Measurements from ENCODE around the gene DDAH2. TPM values are rescaled to one million over a fixed set of nuclear protein-coding genes. Genes with fewer than 3 reads are reported as not detected.

The DDAH2 gene
- polyA plus RNA-seq, 3 donors = 29.8 to 56.0 (median 30.6) TPM

DNA sequence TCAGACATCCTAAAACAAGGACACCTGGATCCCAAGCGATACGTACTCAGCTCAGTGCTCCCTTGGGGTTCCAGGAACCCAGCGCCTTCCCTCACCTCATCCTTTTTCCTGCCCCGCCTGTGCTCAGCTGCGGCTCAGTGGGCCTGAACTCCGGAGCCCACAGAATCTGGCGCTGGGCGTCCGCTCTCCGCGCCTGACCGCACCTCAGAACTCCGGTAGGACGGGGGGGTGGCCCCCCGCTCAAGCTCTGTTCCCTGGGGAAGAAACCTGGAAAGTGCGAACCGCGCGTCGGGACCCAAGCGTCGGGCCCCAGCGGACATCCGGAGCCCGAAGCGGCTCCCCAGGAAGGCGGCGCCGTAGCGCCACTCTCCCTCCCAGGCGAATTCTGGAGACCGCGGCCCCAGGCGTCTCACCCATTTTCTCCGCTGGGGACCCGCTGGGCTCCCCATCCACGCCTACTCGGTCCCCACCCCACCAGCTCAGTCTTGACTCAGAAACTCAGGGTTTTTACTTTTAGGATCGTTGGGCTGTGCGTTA lies 47.9 kb downstream of the DDAH2 start:
- Histone ChIP-seq H3K79me2 (ENCODE audit: insufficient read depth, low read length) (no peaks in the 10 kb centered on the region), H3K27me3 (ENCODE audit: control insufficient read depth in 2 of 2, insufficient read depth in 2 of 2, low read length in 2 of 2) (peaks cover 0 to 4% of the 10 kb centered on the region in 2 donors), H2AFZ (ENCODE audit: insufficient read depth, low read depth, low read length, poor library complexity, severe bottlenecking) (peak overlapping the region; percentile 95), H3K4me2 (replicated peaks; ENCODE audit: extremely low read depth, low read length, poor library complexity, severe bottlenecking) (peak overlapping the region; percentile 93), H3K9me3 (replicated peaks in 1 of 2; ENCODE audit: control insufficient read depth in 1 of 2, insufficient read depth in 1 of 2, low read length in 2 of 2) (no peaks in the 10 kb centered on the region), H3K4me1 (ENCODE audit: control insufficient read depth in 1 of 2, insufficient read depth in 2 of 2, low read length in 2 of 2) (peaks cover 26 to 28% of the 10 kb centered on the region in 2 donors), H3K36me3 (replicated peaks in 1 of 2; ENCODE audit: control insufficient read depth in 1 of 2, insufficient read depth in 2 of 2, low read length in 2 of 2) (peaks cover 5 to 22% of the 10 kb centered on the region in 2 donors), H3K4me3 (replicated peaks in 1 of 3; ENCODE audit: low read depth in 2 of 3, low read length in 3 of 3) (peak overlapping the region; percentile 41 to 76 (median 65)), H4K20me1 (ENCODE audit: insufficient read depth, low read length) (no peaks in the 10 kb centered on the region), H3K9ac (ENCODE audit: insufficient read depth, low read length, poor library complexity, severe bottlenecking) (peak overlapping the region; percentile 57), H3K27ac (ENCODE audit: low read depth in 1 of 2, low read length in 2 of 2) (peak overlapping the region in 1 of 2 donors; percentile 17)
- peak overlapping the region; percentile 14 to 77 (median 42) for H3K27ac Mint-ChIP-seq
- peaks cover 8 to 10% (median 10%) of the 10 kb centered on the region in 3 donors for H3K27me3 Mint-ChIP-seq (ENCODE audit: low read depth in 3 of 3)
- H3K36me3 Mint-ChIP-seq = peaks cover 18 to 27% of the 10 kb centered on the region in 2 donors
- DNase-seq = peak in 2 of 3 donors; percentile 39 to 48
- intact Hi-C loops (cut with micrococcal nuclease) = loop anchor here (2.0 to 5.0 kb wide), 3 partner anchors 46 to 186 kb away; no protein-coding TSS in a partner anchor
- peaks cover 35% of the 10 kb centered on the region for H3K4me1 Mint-ChIP-seq
- peak overlapping the region; percentile 84 to 91 for H3K4me3 Mint-ChIP-seq
- 0% methylated on average over 32 of the region's 40 CpGs for WGBS (ENCODE audit: insufficient coverage)
- TF ChIP-seq, protein P1, sequence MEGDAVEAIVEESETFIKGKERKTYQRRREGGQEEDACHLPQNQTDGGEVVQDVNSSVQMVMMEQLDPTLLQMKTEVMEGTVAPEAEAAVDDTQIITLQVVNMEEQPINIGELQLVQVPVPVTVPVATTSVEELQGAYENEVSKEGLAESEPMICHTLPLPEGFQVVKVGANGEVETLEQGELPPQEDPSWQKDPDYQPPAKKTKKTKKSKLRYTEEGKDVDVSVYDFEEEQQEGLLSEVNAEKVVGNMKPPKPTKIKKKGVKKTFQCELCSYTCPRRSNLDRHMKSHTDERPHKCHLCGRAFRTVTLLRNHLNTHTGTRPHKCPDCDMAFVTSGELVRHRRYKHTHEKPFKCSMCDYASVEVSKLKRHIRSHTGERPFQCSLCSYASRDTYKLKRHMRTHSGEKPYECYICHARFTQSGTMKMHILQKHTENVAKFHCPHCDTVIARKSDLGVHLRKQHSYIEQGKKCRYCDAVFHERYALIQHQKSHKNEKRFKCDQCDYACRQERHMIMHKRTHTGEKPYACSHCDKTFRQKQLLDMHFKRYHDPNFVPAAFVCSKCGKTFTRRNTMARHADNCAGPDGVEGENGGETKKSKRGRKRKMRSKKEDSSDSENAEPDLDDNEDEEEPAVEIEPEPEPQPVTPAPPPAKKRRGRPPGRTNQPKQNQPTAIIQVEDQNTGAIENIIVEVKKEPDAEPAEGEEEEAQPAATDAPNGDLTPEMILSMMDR (IDR thresholded peaks at IDR 0.05) = no peak
- H3K9me3 Mint-ChIP-seq = peaks cover 0 to 4% (median 0%) of the 10 kb centered on the region in 7 donors

DNA sequence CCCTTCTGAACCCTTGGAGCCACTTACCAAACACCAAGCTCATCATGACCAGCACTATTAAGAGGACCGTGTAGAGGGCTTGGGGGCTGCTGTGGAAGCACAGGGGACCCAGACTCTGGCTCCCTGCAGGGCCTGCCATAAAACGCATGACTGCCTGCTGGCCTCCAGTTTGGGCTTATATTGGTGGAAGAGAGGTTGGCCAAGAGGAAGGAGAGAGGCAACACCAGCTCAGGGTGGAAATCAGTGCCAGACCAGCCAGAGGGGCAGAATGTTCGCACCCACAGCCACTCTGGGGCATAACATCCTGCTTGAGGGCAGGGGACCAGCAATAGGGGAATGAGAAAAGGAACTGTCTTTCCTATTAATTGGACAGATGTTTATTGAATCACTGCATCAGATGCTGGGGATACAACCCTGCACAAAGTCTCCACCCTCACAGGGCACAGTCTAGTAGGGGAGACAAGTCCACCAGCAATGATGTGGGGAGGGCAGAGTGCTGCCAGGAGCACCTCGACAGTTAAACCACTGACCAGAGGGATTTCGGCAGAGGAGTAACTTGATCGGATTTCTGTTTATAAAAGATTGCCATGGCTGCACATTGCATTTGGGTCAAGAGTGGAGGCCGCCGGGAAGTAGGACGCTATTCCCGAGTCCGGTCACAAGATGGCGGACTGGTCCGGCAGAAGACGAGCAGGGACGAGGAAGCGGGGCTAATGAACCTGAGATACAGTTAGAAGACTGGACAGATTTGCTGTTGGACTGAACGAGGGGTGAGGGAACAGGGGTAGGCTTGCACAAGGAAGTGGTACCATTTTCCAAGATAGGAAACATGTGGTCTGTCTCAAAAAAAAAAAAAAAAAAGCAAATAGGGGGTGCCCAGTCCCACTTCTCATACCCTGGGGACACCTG lies 48.6 kb downstream of the DDAH2 start, which contains the start of gene LY6G5C:
Gene LY6G5C, minus strand, starts transcription at position 842 of the 909 bp plus-strand sequence. Its CDS starts 694 bp downstream, at position 148.
- H3K36me3 ChIP-seq (replicated peaks in 1 of 2; ENCODE audit: control insufficient read depth in 1 of 2, insufficient read depth in 2 of 2, low read length in 2 of 2) = peaks cover 3 to 15% of the 10 kb centered on the region in 2 donors
- peaks cover 37% of the 10 kb centered on the region for H3K4me1 Mint-ChIP-seq
- peaks cover 26 to 28% of the 10 kb centered on the region in 2 donors for H3K4me1 ChIP-seq (ENCODE audit: control insufficient read depth in 1 of 2, insufficient read depth in 2 of 2, low read length in 2 of 2)
- peaks cover 8 to 10% (median 10%) of the 10 kb centered on the region in 3 donors for H3K27me3 Mint-ChIP-seq (ENCODE audit: low read depth in 3 of 3)
- TF ChIP-seq, protein P1 (IDR thresholded peaks at IDR 0.05) = peak; percentile 72
- no peaks in the 10 kb centered on the region for H3K79me2 ChIP-seq (ENCODE audit: insufficient read depth, low read length)
- H3K4me3 Mint-ChIP-seq = peak within 1 kb of the TSS; percentile 84 to 91
- peaks cover 0 to 4% (median 0%) of the 10 kb centered on the region in 7 donors for H3K9me3 Mint-ChIP-seq
- peak within 1 kb of the TSS; percentile 41 to 76 (median 65) for H3K4me3 ChIP-seq (replicated peaks in 1 of 3; ENCODE audit: low read depth in 2 of 3, low read length in 3 of 3)
- peaks cover 12 to 22% of the 10 kb centered on the region in 2 donors for H3K36me3 Mint-ChIP-seq
- H3K27ac Mint-ChIP-seq = peak within 1 kb of the TSS; percentile 14 to 79 (median 72)
- peak within 1 kb of the TSS; percentile 95 for H2AFZ ChIP-seq (ENCODE audit: insufficient read depth, low read depth, low read length, poor library complexity, severe bottlenecking)
- intact Hi-C loops (cut with micrococcal nuclease) = loop anchor here (2.0 to 5.0 kb wide), 3 partner anchors 46 to 187 kb away; no protein-coding TSS in a partner anchor
- H3K27ac ChIP-seq (ENCODE audit: low read depth in 1 of 2, low read length in 2 of 2) = peak within 1 kb of the TSS in 1 of 2 donors; percentile 17
- peak; percentile 74 to 79 (median 76) for DNase-seq
- peak within 1 kb of the TSS; percentile 57 for H3K9ac ChIP-seq (ENCODE audit: insufficient read depth, low read length, poor library complexity, severe bottlenecking)
- 7% methylated on average over 14 of the region's 17 CpGs for WGBS (ENCODE audit: insufficient coverage)
- H4K20me1 ChIP-seq (ENCODE audit: insufficient read depth, low read length) = no peaks in the 10 kb centered on the region
- H3K27me3 ChIP-seq (ENCODE audit: control insufficient read depth in 2 of 2, insufficient read depth in 2 of 2, low read length in 2 of 2) = peaks cover 0 to 4% of the 10 kb centered on the region in 2 donors
- peak within 1 kb of the TSS; percentile 93 for H3K4me2 ChIP-seq (replicated peaks; ENCODE audit: extremely low read depth, low read length, poor library complexity, severe bottlenecking)
- H3K9me3 ChIP-seq (replicated peaks in 1 of 2; ENCODE audit: control insufficient read depth in 1 of 2, insufficient read depth in 1 of 2, low read length in 2 of 2) = no peaks in the 10 kb centered on the region
